SK-N-MC (cell line): ENCODE measurements around the gene SPATA46.

Source experiments
- EZH2 ChIP-seq: fragments of 200-600 bp; sonication (generic); IDR thresholded peaks from one replicate; pipeline ENCODE4 v1.6.1; 2017; ENCODE audit warnings: antibody characterized with exemption
- FOXP2 ChIP-seq: optimal IDR thresholded peaks from 2 replicates; pipeline ENCODE3; 2011; ENCODE audit warnings: mild to moderate bottlenecking, moderate library complexity; ENCODE audit not compliant: insufficient read depth; ENCODE audit errors: extremely low read length, control extremely low read depth
- POLR2AphosphoS5 ChIP-seq: IDR thresholded peaks from 2 replicates; pipeline ENCODE4 v1.6.1; 2012; ENCODE audit warnings: mild to moderate bottlenecking, low read depth, low read length, borderline replicate concordance

- TF ChIP-seq POLR2AphosphoS5 (no peak), EZH2 (no peak), FOXP2 (no peak)
Observed at GRCh38 chr1:162407539-162407938, 30.9 kb upstream of the SPATA46 start.
